Gastroesophageal sphincter (tissue), 4 donors: ENCODE data around the gene TPST2. TPM values are rescaled to one million over a fixed set of nuclear protein-coding genes. Genes with fewer than 3 reads are reported as not detected.

Experiments used
- ATAC-seq: fragments of 150-250 bp; one replicate; pipeline ENCODE4 v1.9.1; 2016; ENCODE audit warnings: mild to moderate bottlenecking, moderate library complexity
- H3K27ac ChIP-seq, 4 donors: fragments of 200-600 bp; sonication (generic) in 3 of 4; 1 replicate in 3 of 4; 2 replicates in 1 of 4; pipeline ENCODE4 v1.5.1; 2016 to 2019
- H3K27me3 ChIP-seq: fragments of 200-600 bp; sonication (generic); one replicate; pipeline ENCODE4 v1.5.1; 2019
- H3K36me3 ChIP-seq, 2 donors: fragments of 200-600 bp; sonication (generic); one replicate each; pipeline ENCODE4 v1.5.1; 2019; ENCODE audit warnings: control low read depth in 1 of 2
- H3K4me1 ChIP-seq, 3 donors: fragments of 200-600 bp; sonication (generic); 1 replicate in 2 of 3; 2 replicates in 1 of 3; pipeline ENCODE4 v1.5.1; 2016 to 2019; ENCODE audit warnings: control low read depth in 2 of 3
- H3K4me3 ChIP-seq, 2 donors: fragments of 200-600 bp; sonication (generic); one replicate each; pipeline ENCODE4 v1.5.1; 2019; ENCODE audit warnings: mild to moderate bottlenecking in 1 of 2, moderate library complexity in 1 of 2
- H3K9me3 ChIP-seq, 3 donors: fragments of 200-600 bp; sonication (generic); one replicate each; pipeline ENCODE4 v1.5.1; 2017 to 2019; ENCODE audit warnings: control low read depth in 2 of 3
- EP300 ChIP-seq: sonication (generic); formaldehyde crosslinking; IDR thresholded peaks from one replicate; pipeline ENCODE4 v1.6.1; 2017; ENCODE audit warnings: antibody characterized with exemption, mild to moderate bottlenecking
- POLR2A ChIP-seq, 2 donors: fragments of 450-650 bp; IDR thresholded peaks; one replicate each; pipeline ENCODE4 v1.6.1; 2017; ENCODE audit warnings: antibody characterized with exemption in 2 of 2, mild to moderate bottlenecking in 2 of 2, moderate library complexity in 1 of 2
- POLR2AphosphoS5 ChIP-seq: sonication (generic); formaldehyde crosslinking; IDR thresholded peaks from one replicate; pipeline ENCODE4 v1.6.1; 2017; ENCODE audit warnings: antibody characterized with exemption
- WGBS, 2 donors: methylation state at CpG; one replicate each; pipeline ENCODE4 v1.1.5; 2018; ENCODE audit warnings: low coverage in 1 of 2; 5-methylcytosine and 5-hydroxymethylcytosine counted together
- total RNA-seq, 4 donors: library from RNA; depleted of rRNA; stranded (reverse); fragments of >200 nt; gene quantifications; one replicate each; pipeline ENCODE4 v1.1.0, GENCODE V29; 2016
- TF ChIP-seq, protein P1 (sequence below), 4 experiments: fragments of 200-600 bp in 2 of 4; fragments of 450-650 bp in 2 of 4; sonication (generic) in 1 of 4; IDR thresholded peaks; one replicate each; pipeline ENCODE4 v1.5.1; 2017 to 2019; ENCODE audit warnings: antibody characterized with exemption in 4 of 4, mild to moderate bottlenecking in 2 of 4, moderate library complexity in 2 of 4

The TPST2 gene
- total RNA-seq, 4 donors from 2014 or later, result 16.8 to 27.7 (median 21.0) TPM

DNA sequence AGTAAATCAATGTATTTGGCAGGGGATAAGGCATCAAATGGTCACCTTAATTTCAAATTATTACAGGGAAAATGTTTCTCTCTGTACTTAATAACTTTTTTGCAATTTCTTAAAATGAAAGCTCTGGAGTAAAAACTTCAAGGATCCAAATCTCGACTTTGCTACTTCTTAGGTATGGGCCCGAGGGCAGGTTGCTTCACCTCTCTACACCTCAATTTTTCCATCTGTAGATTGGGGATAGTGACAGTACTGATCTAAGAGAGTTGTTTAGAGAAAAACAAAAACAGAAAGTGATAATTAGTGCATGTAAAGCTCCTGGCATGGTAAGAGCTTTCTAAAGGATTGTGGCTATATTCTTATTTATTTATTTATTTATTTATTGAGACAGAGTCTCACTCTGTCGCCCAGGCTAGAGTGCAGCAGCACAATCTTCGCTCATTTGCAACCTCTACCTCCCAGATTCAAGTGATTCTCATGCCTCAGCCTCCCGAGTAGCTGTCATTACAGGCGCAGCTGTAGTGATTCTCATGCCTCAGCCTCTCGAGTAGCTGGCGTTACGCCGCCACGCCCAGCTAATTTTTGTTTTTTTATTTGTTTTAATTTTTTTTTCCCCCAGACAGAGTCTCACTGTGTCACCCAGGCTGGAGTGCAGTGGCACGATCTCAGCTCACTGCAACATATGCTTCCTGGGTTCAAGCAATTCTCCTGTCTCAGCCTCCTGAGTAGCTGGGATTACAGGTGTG, 75.3 kb downstream of the TPST2 start:
- 93 to 94% methylated on average over 4 to 12 of the region's 12 CpGs for WGBS, 2 donors
- H3K4me3 ChIP-seq, result no peak overlapping the region
- no peak for ATAC-seq
- H3K4me1 ChIP-seq, result peaks cover 2 to 33% (median 4%) of the 10 kb centered on the region in 3 donors
- TF ChIP-seq EP300 (no peak), POLR2AphosphoS5 (no peak)
- no peaks in the 10 kb centered on the region for H3K9me3 ChIP-seq
- H3K27me3 ChIP-seq, result no peaks in the 10 kb centered on the region
- no peak overlapping the region for H3K27ac ChIP-seq
- H3K36me3 ChIP-seq, result peaks cover 0 to 9% of the 10 kb centered on the region in 2 donors

DNA sequence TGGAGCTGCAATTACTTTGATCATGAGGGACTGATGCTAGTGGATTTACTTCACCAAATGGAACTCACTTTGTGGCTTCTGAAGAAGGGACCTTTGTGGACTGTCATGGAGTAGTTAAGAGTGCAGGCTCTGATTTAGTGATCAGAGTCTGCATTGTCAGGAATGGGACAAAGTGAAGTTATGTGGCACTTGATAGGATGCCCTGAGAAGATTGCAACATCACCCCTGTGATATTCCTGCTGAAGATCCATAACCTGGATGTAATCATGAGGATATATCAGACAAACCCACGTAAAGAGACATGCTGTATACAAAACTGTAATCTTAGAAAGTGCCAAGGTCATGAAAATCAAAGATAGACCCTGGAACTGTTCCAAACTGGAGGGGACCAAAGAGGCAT, 76.1 kb downstream of the TPST2 start:
- H3K27ac ChIP-seq, result no peak overlapping the region
- H3K4me3 ChIP-seq, result no peak overlapping the region
- ATAC-seq, result no peak
- no peaks in the 10 kb centered on the region for H3K9me3 ChIP-seq
- no peaks in the 10 kb centered on the region for H3K27me3 ChIP-seq
- H3K36me3 ChIP-seq, result peaks cover 0 to 16% of the 10 kb centered on the region in 2 donors
- H3K4me1 ChIP-seq, result peaks cover 2 to 33% (median 4%) of the 10 kb centered on the region in 3 donors
- WGBS, 2 donors, result 17 to 55% methylated on average over 1 of the region's 1 CpG
- no peak for TF ChIP-seq POLR2AphosphoS5
- no peak for TF ChIP-seq POLR2A (IDR thresholded peaks at IDR 0.05)
- TF ChIP-seq EP300, result no peak
- TF ChIP-seq, protein P1, sequence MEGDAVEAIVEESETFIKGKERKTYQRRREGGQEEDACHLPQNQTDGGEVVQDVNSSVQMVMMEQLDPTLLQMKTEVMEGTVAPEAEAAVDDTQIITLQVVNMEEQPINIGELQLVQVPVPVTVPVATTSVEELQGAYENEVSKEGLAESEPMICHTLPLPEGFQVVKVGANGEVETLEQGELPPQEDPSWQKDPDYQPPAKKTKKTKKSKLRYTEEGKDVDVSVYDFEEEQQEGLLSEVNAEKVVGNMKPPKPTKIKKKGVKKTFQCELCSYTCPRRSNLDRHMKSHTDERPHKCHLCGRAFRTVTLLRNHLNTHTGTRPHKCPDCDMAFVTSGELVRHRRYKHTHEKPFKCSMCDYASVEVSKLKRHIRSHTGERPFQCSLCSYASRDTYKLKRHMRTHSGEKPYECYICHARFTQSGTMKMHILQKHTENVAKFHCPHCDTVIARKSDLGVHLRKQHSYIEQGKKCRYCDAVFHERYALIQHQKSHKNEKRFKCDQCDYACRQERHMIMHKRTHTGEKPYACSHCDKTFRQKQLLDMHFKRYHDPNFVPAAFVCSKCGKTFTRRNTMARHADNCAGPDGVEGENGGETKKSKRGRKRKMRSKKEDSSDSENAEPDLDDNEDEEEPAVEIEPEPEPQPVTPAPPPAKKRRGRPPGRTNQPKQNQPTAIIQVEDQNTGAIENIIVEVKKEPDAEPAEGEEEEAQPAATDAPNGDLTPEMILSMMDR (IDR thresholded peaks at IDR 0.05), result no peak

DNA sequence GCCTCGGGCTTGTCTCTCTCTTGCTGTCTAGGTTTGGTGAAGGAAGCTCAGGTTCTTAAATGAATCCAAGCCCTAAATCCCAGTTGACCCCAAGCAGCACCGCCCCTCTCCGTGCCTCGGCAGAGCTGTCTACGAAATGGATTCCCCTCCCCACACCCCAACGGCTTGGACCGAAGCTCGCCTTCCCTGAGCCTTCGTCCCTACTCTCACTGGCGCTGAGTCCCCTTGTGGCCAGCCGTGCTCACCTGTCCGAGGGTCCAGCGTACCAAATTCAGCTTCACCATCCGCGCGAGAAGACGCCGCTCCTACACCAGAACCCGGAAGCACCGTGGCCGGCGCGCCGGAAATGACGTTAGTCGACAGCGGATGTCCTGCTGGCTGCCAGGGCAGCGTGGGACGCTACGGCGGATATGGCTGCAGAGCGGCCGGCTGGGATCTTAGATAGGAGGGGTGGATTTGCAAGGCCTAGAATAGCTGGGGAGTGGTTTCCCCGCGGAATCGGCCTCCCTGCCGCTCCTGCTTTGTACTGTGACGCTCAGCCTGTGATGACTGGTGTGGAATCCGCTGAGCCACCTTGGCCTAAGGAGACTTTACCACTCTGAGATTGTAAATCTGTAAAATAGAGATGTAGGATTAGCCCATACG, 77.7 kb downstream of the TPST2 start, which contains the start of gene TFIP11:
TSS of gene TFIP11 (minus strand) at position 325 of the 645 bp plus-strand sequence. CDS start 2,201 bp downstream, outside the sequence.
- Histone ChIP-seq H3K9me3 (no peaks in the 10 kb centered on the region), H3K27ac (peak within 1 kb of the TSS; percentile 64 to 87 (median 80)), H3K27me3 (no peaks in the 10 kb centered on the region), H3K4me1 (peaks cover 2 to 33% (median 4%) of the 10 kb centered on the region in 3 donors), H3K36me3 (peaks cover 0 to 32% of the 10 kb centered on the region in 2 donors), H3K4me3 (peak within 1 kb of the TSS; percentile 60 to 94)
- WGBS, 2 donors, result 1 to 4% methylated on average over 4 to 15 of the region's 40 CpGs
- ATAC-seq, result peak; percentile 97
- TF ChIP-seq POLR2AphosphoS5 (peak; percentile 95), POLR2A (IDR thresholded peaks at IDR 0.05) (peak; percentile 55 to 67), EP300 (no peak)
- TF ChIP-seq, protein P1 (IDR thresholded peaks at IDR 0.05), result peak in 2 of 4 experiments; percentile 12 to 14

DNA sequence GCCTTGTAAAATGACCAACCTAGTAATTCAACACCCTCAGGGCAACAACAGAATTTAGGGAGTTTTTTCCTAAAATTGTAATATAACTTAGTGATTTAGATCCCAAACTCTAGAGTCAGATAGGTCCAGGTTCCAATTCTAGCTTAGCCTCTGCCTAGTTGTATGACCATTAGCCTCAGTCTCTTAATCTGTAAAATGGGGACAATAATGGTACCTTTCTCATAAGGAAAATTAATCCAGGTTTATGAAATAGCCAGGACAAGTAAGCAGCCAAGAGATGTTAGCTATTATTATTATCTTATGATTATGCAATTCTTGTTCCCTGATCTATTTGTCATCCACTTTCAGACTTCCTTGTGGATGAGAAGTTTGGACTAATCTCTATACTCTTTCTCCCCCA, 81.8 kb downstream of the TPST2 start:
- Histone ChIP-seq H3K9me3 (no peaks in the 10 kb centered on the region), H3K27me3 (no peaks in the 10 kb centered on the region), H3K4me1 (peaks cover 2 to 26% (median 3%) of the 10 kb centered on the region in 3 donors), H3K27ac (no peak overlapping the region), H3K4me3 (no peak overlapping the region), H3K36me3 (peaks cover 4 to 73% of the 10 kb centered on the region in 2 donors)
- no peak for TF ChIP-seq POLR2AphosphoS5
- no peak for ATAC-seq

DNA sequence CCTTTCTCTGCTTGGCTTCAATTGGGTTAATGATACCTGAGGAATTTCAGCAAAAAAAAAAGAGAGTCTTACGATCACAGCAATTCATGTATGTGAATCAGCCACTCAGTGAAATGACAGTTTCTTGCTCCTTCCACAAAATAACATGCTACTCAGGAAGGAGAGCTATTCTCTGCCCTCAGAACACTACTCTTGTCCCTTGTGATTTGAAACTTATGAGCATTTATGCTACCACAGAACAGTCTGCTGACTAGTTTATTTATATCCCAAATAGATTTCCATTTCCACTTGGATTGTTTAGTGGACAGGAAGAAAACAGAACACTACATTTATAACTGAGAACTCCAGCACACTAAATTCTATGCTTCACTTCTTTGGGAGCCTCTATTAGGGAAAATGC, 86.2 kb downstream of the TPST2 start:
- Histone ChIP-seq H3K4me1 (no peaks in the 10 kb centered on the region), H3K4me3 (no peak overlapping the region), H3K27ac (no peak overlapping the region), H3K36me3 (peaks cover 4 to 100% of the 10 kb centered on the region in 2 donors), H3K9me3 (no peaks in the 10 kb centered on the region), H3K27me3 (no peaks in the 10 kb centered on the region)
- no peak for ATAC-seq
- TF ChIP-seq POLR2AphosphoS5 (no peak), EP300 (no peak), POLR2A (IDR thresholded peaks at IDR 0.05) (no peak)
- TF ChIP-seq, protein P1 (IDR thresholded peaks at IDR 0.05), result no peak
- WGBS, 2 donors, result 45 to 80% methylated on average over 1 of the region's 1 CpG
